A549 (cell line): Measurements from ENCODE around the gene BCAT1.

Experiments
- CBX2 ChIP-seq: fragments of 200-600 bp; sonication (generic); IDR thresholded peaks from 2 replicates; pipeline ENCODE4 v1.6.1; 2016; ENCODE audit warnings: low read depth, mild to moderate bottlenecking, borderline replicate concordance
- RFX5 ChIP-seq: fragments of 450-650 bp; IDR thresholded peaks from 2 replicates; pipeline ENCODE4 v1.7.1; 2014; ENCODE audit warnings: antibody characterized with exemption, mild to moderate bottlenecking, moderate library complexity
- TF ChIP-seq, protein P1 (sequence below): fragments of 200-600 bp; sonication (generic); IDR thresholded peaks from 2 replicates; pipeline ENCODE4 v1.6.1; 2016; ENCODE audit warnings: antibody characterized with exemption, mild to moderate bottlenecking, moderate library complexity
- TF ChIP-seq, protein P2 (sequence below): fragments of >200 bp; sonication (Bioruptor Twin); formaldehyde crosslinking; IDR thresholded peaks from 3 replicates; pipeline ENCODE4 v1.6.1; 2016
- TF ChIP-seq, protein P3 (sequence below): fragments of >200 bp; sonication (Bioruptor Twin); formaldehyde crosslinking; IDR thresholded peaks from 3 replicates; pipeline ENCODE4 v1.5.1; 2016

DNA sequence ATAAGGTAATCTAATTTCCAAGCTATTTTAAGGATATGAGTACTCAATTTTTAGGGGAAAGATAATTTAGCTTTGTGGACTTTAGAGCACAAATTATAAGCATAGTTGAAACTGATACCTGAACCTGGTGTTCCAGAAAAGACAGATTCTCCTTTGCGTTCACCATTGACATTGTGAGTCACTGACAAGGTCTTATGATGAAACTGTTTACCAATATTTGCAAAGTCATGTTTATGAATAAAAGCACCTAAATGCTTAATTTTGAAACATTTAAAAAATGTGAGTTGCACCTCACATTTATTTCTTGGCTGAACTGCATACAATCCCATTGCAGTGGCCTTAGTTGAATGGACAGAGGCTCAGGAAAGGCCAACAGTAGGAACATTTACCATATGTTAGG is 3.9 kb downstream of the BCAT1 start:
- TF ChIP-seq CBX2 (no peak), RFX5 (no peak)
- TF ChIP-seq, protein P1, sequence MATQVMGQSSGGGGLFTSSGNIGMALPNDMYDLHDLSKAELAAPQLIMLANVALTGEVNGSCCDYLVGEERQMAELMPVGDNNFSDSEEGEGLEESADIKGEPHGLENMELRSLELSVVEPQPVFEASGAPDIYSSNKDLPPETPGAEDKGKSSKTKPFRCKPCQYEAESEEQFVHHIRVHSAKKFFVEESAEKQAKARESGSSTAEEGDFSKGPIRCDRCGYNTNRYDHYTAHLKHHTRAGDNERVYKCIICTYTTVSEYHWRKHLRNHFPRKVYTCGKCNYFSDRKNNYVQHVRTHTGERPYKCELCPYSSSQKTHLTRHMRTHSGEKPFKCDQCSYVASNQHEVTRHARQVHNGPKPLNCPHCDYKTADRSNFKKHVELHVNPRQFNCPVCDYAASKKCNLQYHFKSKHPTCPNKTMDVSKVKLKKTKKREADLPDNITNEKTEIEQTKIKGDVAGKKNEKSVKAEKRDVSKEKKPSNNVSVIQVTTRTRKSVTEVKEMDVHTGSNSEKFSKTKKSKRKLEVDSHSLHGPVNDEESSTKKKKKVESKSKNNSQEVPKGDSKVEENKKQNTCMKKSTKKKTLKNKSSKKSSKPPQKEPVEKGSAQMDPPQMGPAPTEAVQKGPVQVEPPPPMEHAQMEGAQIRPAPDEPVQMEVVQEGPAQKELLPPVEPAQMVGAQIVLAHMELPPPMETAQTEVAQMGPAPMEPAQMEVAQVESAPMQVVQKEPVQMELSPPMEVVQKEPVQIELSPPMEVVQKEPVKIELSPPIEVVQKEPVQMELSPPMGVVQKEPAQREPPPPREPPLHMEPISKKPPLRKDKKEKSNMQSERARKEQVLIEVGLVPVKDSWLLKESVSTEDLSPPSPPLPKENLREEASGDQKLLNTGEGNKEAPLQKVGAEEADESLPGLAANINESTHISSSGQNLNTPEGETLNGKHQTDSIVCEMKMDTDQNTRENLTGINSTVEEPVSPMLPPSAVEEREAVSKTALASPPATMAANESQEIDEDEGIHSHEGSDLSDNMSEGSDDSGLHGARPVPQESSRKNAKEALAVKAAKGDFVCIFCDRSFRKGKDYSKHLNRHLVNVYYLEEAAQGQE: no peak
- TF ChIP-seq, protein P2, sequence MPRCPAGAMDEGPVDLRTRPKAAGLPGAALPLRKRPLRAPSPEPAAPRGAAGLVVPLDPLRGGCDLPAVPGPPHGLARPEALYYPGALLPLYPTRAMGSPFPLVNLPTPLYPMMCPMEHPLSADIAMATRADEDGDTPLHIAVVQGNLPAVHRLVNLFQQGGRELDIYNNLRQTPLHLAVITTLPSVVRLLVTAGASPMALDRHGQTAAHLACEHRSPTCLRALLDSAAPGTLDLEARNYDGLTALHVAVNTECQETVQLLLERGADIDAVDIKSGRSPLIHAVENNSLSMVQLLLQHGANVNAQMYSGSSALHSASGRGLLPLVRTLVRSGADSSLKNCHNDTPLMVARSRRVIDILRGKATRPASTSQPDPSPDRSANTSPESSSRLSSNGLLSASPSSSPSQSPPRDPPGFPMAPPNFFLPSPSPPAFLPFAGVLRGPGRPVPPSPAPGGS: no peak
- TF ChIP-seq, protein P3, sequence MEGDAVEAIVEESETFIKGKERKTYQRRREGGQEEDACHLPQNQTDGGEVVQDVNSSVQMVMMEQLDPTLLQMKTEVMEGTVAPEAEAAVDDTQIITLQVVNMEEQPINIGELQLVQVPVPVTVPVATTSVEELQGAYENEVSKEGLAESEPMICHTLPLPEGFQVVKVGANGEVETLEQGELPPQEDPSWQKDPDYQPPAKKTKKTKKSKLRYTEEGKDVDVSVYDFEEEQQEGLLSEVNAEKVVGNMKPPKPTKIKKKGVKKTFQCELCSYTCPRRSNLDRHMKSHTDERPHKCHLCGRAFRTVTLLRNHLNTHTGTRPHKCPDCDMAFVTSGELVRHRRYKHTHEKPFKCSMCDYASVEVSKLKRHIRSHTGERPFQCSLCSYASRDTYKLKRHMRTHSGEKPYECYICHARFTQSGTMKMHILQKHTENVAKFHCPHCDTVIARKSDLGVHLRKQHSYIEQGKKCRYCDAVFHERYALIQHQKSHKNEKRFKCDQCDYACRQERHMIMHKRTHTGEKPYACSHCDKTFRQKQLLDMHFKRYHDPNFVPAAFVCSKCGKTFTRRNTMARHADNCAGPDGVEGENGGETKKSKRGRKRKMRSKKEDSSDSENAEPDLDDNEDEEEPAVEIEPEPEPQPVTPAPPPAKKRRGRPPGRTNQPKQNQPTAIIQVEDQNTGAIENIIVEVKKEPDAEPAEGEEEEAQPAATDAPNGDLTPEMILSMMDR: no peak
